NOMO-1 treated with dmso at 0.1 percent for 144 hours (cell line): ENCODE measurements around the gene SGSM2.
A peak's percentile ranks its signal among the peaks of the same experiment; 100 is the strongest.

ENCODE experiments used
- DNase-seq: peaks from one replicate; lab custom pipeline; 2025; ENCODE audit not compliant: unreplicated experiment; lab: John Stamatoyannopoulos, UW

SGSM2 gene

GRCh38 chr17:2397247-2398171 is 60.2 kb downstream of the SGSM2 start:
- DNase-seq, result no peak

GRCh38 chr17:2398182-2398581 is 60.9 kb downstream of the SGSM2 start:
- no peak for DNase-seq

GRCh38 chr17:2398655-2399571 is 61.6 kb downstream of the SGSM2 start:
- peak; percentile 39 for DNase-seq

- peak; percentile 93 for DNase-seq
Measured at GRCh38 chr17:2399572-2400473, 62.5 kb downstream of the SGSM2 start.

GRCh38 chr17:2400474-2400866 is 63.2 kb downstream of the SGSM2 start:
- peak; percentile 18 for DNase-seq

- DNase-seq, result peak; percentile 94
Measured at GRCh38 chr17:2400877-2401425, 63.6 kb downstream of the SGSM2 start, which contains the start of gene MNT. MNT (minus strand) TSS chr17:2401060; CDS start chr17:2400712, 348 bp downstream.

- DNase-seq, result peak; percentile 97
Measured at GRCh38 chr17:2401426-2402221, 64.3 kb downstream of the SGSM2 start.

GRCh38 chr17:2402544-2402943 is 65.2 kb downstream of the SGSM2 start:
- no peak for DNase-seq

GRCh38 chr17:2403044-2403443 is 65.7 kb downstream of the SGSM2 start:
- no peak for DNase-seq

- no peak for DNase-seq
Measured at GRCh38 chr17:2405247-2405926, 68.1 kb downstream of the SGSM2 start.

- DNase-seq, result no peak
Measured at GRCh38 chr17:2406271-2406902, 69.1 kb downstream of the SGSM2 start.

- no peak for DNase-seq
Measured at GRCh38 chr17:2406903-2407790, 69.8 kb downstream of the SGSM2 start.

GRCh38 chr17:2410951-2411350 is 73.7 kb downstream of the SGSM2 start:
- no peak for DNase-seq

- DNase-seq, result no peak
Measured at GRCh38 chr17:2412561-2413021, 75.3 kb downstream of the SGSM2 start.

GRCh38 chr17:2414446-2415064 is 77.3 kb downstream of the SGSM2 start:
- no peak for DNase-seq

- DNase-seq, result no peak
Measured at GRCh38 chr17:2415081-2415480, 77.8 kb downstream of the SGSM2 start.
